HEK293T (cell line): ENCODE measurements around the gene OTX2.

Source experiments
- CTCF ChIA-PET: fragments of 350-600 bp; formaldehyde crosslinking; extraction: SDS; loops from one replicate; lab custom pipeline; 2021; ENCODE audit warnings: antibody characterized with exemption, inconsistent platforms; lab: Yijun Ruan, JAX
- POLR2A ChIA-PET: fragments of 350-600 bp; formaldehyde crosslinking; extraction: SDS; loops from one replicate; lab custom pipeline; 2020; ENCODE audit warnings: antibody characterized with exemption, inconsistent platforms; lab: Yijun Ruan, JAX
- DNase-seq: peaks from one replicate; pipeline ENCODE4 v3.0.0; 2012; ENCODE audit warnings: mixed read lengths; ENCODE audit errors: extremely low spot score
- ARNT ChIP-seq: fragments of 450-650 bp; IDR thresholded peaks from 2 replicates; pipeline ENCODE4 v1.6.1; 2017; ENCODE audit warnings: mild to moderate bottlenecking
- BHLHE40 ChIP-seq: fragments of 450-650 bp; IDR thresholded peaks from 2 replicates; pipeline ENCODE4 v1.6.1; 2016; ENCODE audit warnings: mild to moderate bottlenecking, moderate library complexity, borderline replicate concordance
- CTBP1 ChIP-seq: fragments of 450-650 bp; IDR thresholded peaks from 2 replicates; pipeline ENCODE4 v1.6.1; 2016; ENCODE audit warnings: borderline replicate concordance
- ELF4 ChIP-seq: fragments of 450-650 bp; IDR thresholded peaks from 2 replicates; pipeline ENCODE4 v1.6.1; 2017; ENCODE audit warnings: antibody characterized with exemption
- FOXA1 ChIP-seq: fragments of 450-650 bp; IDR thresholded peaks from 2 replicates; pipeline ENCODE4 v1.6.1; 2016; ENCODE audit warnings: mild to moderate bottlenecking
- FOXK2 ChIP-seq: fragments of 450-650 bp; IDR thresholded peaks from 2 replicates; pipeline ENCODE4 v1.6.1; 2016; ENCODE audit warnings: mild to moderate bottlenecking
- FOXM1 ChIP-seq: fragments of 450-650 bp; IDR thresholded peaks from 2 replicates; pipeline ENCODE4 v1.6.1; 2017; ENCODE audit warnings: mild to moderate bottlenecking, borderline replicate concordance
- HDGF ChIP-seq: fragments of 450-650 bp; IDR thresholded peaks from 2 replicates; pipeline ENCODE4 v1.6.1; 2017; ENCODE audit warnings: antibody characterized with exemption, borderline replicate concordance
- L3MBTL2 ChIP-seq: fragments of 450-650 bp; conservative IDR thresholded peaks from 2 replicates; pipeline ENCODE4 v1.6.1; 2016; ENCODE audit warnings: mild to moderate bottlenecking
- LEF1 ChIP-seq: fragments of 450-650 bp; IDR thresholded peaks from 2 replicates; pipeline ENCODE4 v1.6.1; 2017; ENCODE audit warnings: mild to moderate bottlenecking, borderline replicate concordance
- NFRKB ChIP-seq: fragments of 450-650 bp; IDR thresholded peaks from 2 replicates; pipeline ENCODE4 v1.6.1; 2016; ENCODE audit warnings: mild to moderate bottlenecking, moderate library complexity
- PKNOX1 ChIP-seq: fragments of 450-650 bp; IDR thresholded peaks from 2 replicates; pipeline ENCODE4 v1.6.1; 2016
- SP1 ChIP-seq: fragments of 450-650 bp; IDR thresholded peaks from 2 replicates; pipeline ENCODE4 v1.6.1; 2017
- SUZ12 ChIP-seq: fragments of 450-650 bp; IDR thresholded peaks from 2 replicates; pipeline ENCODE4 v1.6.1; 2016; ENCODE audit warnings: mild to moderate bottlenecking
- TARDBP ChIP-seq: fragments of 450-650 bp; IDR thresholded peaks from 2 replicates; pipeline ENCODE4 v1.6.1; 2016
- ZNF384 ChIP-seq: fragments of 450-650 bp; IDR thresholded peaks from 2 replicates; pipeline ENCODE4 v1.6.1; 2016

Gene OTX2

GRCh38 chr14:56814969-56815700, 4.9 kb upstream of the OTX2 start:
- POLR2A ChIA-PET = no interaction called here
- CTCF ChIA-PET = interaction anchor here (0.6 kb wide), 1 partner anchor 10 kb away, joined by 4 read pairs; no protein-coding TSS in a partner anchor
- no peak for TF ChIP-seq ELF4
- TF ChIP-seq LEF1 = no peak
- TF ChIP-seq NFRKB = no peak
- TF ChIP-seq L3MBTL2 = no peak
- TF ChIP-seq BHLHE40 = no peak
- TF ChIP-seq SP1 = no peak
- TF ChIP-seq CTBP1 = no peak
- no peak for TF ChIP-seq TARDBP
- no peak for TF ChIP-seq ARNT
- TF ChIP-seq FOXK2 = no peak
- TF ChIP-seq SUZ12 = no peak
- TF ChIP-seq ZNF384 = no peak
- TF ChIP-seq HDGF = no peak
- TF ChIP-seq FOXA1 = no peak
- no peak for TF ChIP-seq FOXM1
- no peak for TF ChIP-seq PKNOX1
- DNase-seq = no peak

GRCh38 chr14:56814519-56814959, 4.3 kb upstream of the OTX2 start:
- ChIA-PET POLR2A (no interaction called here), CTCF (interaction anchor here (0.6 kb wide), 1 partner anchor 9 kb away, joined by 4 read pairs; no protein-coding TSS in a partner anchor)
- DNase-seq = no peak
- TF ChIP-seq LEF1 (no peak), ZNF384 (no peak), TARDBP (no peak), NFRKB (no peak), FOXM1 (no peak), HDGF (no peak), SUZ12 (no peak), BHLHE40 (no peak), ARNT (no peak)

DNA sequence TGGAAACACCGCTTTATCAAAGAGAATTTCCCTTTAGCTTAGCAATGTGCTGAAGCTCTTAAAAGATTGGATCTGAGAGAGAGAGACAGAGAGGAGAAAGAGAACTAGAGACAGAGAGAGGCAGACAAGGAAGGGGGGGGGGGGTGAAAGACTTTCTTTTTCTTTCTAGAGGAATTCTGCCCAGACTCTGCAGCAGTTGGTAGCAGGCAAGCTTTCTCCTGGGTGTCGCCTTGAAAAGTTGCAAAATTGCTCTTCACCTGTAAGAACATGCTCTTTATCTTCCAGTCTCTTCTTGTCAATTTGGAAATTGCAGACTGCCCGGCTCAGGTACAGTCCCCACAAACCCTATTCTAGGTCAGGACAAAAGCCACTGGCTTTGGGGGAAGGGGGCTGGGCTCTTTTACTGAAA, 2.9 kb upstream of the OTX2 start:
- no peak for DNase-seq
- CTCF ChIA-PET = interaction anchor here (0.6 to 0.7 kb wide), 2 partner anchors 47 to 987 kb away, joined by 3 read pairs; no protein-coding TSS in a partner anchor
- TF ChIP-seq CTBP1 = no peak
- no peak for TF ChIP-seq SP1
- no peak for TF ChIP-seq ELF4
- no peak for TF ChIP-seq NFRKB
- TF ChIP-seq L3MBTL2 = no peak
- TF ChIP-seq FOXK2 = no peak
- TF ChIP-seq LEF1 = no peak
- no peak for TF ChIP-seq PKNOX1
- TF ChIP-seq ARNT = no peak
- TF ChIP-seq BHLHE40 = no peak
- TF ChIP-seq HDGF = no peak
- POLR2A ChIA-PET = no interaction called here

GRCh38 chr14:56812364-56813141, 2.3 kb upstream of the OTX2 start:
- CTCF ChIA-PET = interaction anchor here (0.6 to 0.7 kb wide), 2 partner anchors 47 to 987 kb away, joined by 3 read pairs; no protein-coding TSS in a partner anchor
- no peak for DNase-seq
- TF ChIP-seq TARDBP = no peak
- TF ChIP-seq HDGF = no peak
- no peak for TF ChIP-seq CTBP1
- no peak for TF ChIP-seq FOXK2
- no peak for TF ChIP-seq FOXA1
- POLR2A ChIA-PET = no interaction called here

DNA sequence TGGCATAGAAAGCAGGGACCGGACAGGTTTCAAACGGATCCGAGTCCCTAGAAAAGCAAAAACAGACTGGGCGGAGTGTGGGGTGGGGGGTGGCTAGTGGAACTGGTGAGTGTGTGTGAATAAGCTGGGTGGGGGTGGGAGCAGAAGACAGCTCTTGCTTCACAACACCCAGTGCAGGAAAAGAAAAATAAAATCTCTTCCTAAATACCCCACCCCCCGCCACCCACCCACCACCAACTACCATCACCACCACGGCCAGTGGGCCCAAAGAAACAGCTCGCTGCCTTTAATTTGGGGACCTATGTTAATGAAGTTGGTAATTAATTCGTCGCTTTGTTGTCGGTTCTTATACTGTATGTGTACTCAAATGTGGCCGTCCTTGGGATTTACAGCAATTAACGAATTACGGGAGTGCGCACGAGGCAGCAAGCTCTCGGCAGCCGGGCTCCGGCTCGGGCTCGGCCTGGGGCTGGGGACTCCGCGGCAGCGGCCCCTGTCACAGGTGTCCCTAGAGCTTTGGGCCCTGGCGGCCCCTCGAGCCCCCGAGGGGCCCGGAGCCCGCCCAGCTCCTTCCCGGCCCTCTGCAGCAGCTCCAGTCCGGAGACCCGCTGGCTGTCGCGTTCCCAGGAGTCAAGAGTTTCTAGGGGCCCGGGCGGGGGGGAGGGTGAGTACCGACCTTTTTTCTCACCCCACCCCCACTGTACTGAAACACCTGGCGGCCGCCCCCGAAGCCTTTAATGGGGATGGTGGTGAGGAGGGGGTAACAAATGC, 1.5 kb upstream of the OTX2 start:
- TF ChIP-seq ELF4 (no peak), TARDBP (no peak), FOXK2 (no peak)
- ChIA-PET POLR2A (no interaction called here), CTCF (no interaction called here)
- DNase-seq = no peak

DNA sequence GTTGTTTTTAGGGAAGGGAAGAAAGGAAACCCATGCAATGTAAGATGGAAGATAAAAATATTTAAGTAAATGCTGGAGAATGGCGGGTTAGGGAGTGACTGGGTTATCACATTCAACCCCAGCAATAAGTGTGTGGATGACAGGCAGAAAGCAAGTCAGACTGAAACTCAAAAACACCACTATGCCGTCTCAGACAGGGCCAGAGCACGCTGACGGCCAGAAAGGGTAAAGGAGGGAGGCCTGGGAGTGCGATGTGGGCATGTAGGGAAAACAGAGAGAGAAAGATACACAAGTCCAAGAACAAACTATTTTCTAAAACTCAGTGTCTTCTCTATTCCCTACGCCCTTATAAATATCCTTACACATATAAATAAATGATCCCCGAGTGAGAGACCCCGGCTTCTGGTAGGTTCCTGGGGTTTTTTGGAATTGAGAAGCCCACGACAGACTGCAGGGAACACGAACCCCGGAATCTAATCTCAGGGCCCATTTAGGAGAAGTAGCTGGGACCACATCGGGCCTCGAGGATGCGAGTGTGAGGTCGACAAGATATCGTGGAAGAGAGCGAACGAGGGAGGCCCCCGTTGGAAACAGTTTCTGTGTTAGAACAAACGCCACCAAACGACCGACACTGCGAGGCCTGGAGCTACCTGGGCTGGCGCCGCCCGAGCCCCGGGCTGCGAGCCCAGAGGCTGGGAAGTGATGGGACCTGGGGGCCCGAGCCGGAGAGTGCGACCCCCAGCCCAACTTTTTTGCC, 735 bp upstream of the OTX2 start:
- TF ChIP-seq TARDBP = no peak
- no peak for TF ChIP-seq LEF1
- no peak for TF ChIP-seq FOXK2
- TF ChIP-seq ARNT = no peak
- no peak for TF ChIP-seq ELF4
- TF ChIP-seq ZNF384 = no peak
- no peak for TF ChIP-seq L3MBTL2
- no peak for TF ChIP-seq NFRKB
- TF ChIP-seq BHLHE40 = no peak
- no peak for TF ChIP-seq PKNOX1
- TF ChIP-seq FOXM1 = no peak
- no peak for TF ChIP-seq FOXA1
- no peak for TF ChIP-seq CTBP1
- no peak for TF ChIP-seq HDGF
- no peak for TF ChIP-seq SP1
- POLR2A ChIA-PET = no interaction called here
- no peak for DNase-seq
- CTCF ChIA-PET = no interaction called here
